Activated naive CD4-positive, alpha-beta T cell treated with Interleukin-2 at 50 U/mL for 16 hours (primary cell): ENCODE results near the gene ADH5.
"Not testable (repeated sequence)": the region's sequence is repeated elsewhere in the genome, so short reads cannot be mapped to it uniquely, and the experiment has no call there.

Experiments
- DNase-seq: peaks from one replicate; pipeline ENCODE4 v3.0.0-alpha.2; 2020

The ADH5 gene

GRCh38 chr4:99082192-99082591 is 6.4 kb downstream of the ADH5 start:
- no peak for DNase-seq

GRCh38 chr4:99080869-99081268 is 7.7 kb downstream of the ADH5 start:
- not testable (repeated sequence) for DNase-seq

DNA sequence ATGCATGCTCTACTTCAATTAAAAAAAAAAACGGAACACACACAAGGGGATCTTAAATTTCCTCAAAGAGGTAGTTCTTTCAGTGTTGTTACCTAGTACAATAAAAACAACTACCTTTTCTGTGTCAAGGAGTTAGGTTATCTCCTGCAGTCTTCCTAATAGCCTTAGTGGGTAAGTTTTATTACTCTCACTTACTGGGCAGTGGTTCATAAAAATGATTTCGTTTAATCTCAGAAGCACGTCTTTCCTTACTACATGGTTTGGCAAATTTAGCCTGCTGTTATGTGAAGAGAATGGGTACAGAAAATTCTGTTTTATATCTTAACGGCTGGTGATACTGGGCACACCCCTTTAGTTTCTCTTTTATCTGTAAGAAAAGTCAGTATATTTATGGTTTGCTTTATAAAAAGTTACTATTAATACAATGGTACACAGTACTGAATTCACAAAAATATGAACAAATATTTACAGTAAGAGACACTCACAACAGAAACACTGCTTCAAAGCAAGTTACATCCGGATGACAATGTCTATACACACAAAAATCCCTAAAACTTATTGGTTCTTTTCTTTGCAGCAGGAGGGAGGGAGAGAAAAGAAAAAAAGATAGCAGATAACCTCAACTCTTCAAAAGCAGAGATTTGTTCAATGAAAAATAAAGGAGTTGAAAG is 8.8 kb downstream of the ADH5 start:
- DNase-seq: no peak

DNA sequence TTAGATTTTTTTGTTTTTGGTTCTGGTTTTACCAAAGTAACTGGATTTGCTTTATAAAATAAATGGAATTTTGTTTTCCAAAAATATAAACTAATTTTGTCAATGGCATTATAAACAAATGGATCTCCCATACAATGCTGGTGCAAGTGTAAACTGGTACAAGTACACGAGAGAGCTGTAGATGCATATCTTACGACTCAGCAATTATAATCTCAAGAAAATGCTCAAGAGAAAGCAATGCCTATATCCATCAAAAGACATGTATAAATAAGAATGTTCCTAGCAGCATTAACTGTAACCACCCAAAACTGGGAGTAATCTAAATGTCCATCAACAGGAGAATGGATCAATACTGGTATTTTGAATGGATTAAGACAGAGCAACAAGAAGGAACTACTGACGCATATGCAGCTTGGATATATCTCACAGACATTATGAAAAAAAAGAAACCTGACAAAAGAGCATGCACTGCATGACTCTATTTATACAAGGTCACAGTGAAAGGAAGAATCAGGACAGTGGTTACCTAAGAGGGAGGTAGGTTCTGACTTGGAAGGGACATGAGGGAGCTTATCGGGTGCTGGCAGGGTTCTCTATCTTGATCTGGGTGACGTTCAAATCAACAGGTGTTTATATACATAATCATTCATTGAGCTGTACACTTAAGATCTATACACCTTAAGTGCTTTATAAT is 9.5 kb downstream of the ADH5 start:
- no peak for DNase-seq

DNA sequence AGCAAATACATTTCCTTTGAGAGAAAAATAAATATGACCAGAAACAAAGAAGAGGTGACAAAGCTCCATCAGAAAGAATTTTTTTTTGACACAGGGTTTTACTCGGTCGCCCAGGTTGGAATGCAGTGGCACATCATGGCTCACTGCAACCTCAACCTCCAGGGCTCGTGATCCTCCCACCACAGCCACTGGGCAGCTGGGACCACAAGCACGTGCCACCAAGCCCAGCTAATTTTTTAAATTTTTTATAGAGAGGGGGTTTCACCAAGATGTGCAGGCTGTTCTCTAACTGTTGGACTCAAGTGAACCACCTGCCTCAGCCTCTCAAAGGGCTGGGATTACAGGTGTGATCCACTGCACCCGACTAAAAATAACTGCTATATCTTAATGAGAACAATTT is 10.3 kb downstream of the ADH5 start:
- DNase-seq: no peak

GRCh38 chr4:99077177-99077576 is 11.4 kb downstream of the ADH5 start:
- no peak for DNase-seq

GRCh38 chr4:99076292-99076976 is 12.2 kb downstream of the ADH5 start:
- DNase-seq: no peak

- DNase-seq: no peak
Measured at GRCh38 chr4:99074816-99075215, 13.8 kb downstream of the ADH5 start.

DNA sequence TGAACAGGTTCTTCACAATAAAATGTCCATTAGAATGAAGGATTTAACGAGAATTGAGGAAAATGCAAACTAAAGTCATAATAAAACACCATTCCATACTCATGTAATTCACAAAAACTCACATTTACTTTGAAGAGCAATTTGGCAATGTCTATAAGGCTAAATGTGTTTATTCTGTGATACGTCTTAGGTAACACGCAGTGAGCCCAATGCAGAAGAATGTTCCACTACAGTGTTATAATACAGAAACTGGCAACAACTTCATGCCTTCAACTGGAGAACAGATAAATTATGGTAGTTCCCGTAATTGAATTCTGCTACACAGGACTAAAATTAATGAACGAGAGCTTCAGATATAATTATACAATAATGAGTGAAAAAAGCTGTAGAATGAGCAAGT is 17.4 kb downstream of the ADH5 start:
- DNase-seq: no peak

GRCh38 chr4:99067617-99068016 is 21.0 kb downstream of the ADH5 start:
- no peak for DNase-seq

DNA sequence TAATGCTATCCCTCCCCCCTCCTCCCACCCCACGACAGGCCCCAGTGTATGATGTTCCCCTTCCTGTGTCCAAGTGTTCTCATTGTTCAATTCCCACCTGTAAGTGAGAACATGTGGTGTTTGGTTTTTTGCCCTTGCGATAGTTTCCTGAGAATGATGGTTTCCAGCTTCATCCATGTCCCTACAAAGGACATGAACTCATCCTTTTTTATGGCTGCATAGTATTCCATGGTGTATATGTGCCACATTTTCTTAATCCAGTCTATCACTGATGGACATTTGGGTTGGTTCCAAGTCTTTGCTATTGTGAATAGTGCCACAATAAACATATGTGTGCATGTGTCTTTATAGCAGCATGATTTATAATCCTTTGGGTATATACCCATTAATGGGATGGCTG is 23.1 kb downstream of the ADH5 start:
- DNase-seq: not testable (repeated sequence)

GRCh38 chr4:99062120-99062519 is 26.5 kb downstream of the ADH5 start:
- DNase-seq: no peak

- no peak for DNase-seq
Measured at GRCh38 chr4:99061048-99061700, 27.4 kb downstream of the ADH5 start.

- no peak for DNase-seq
Measured at GRCh38 chr4:99059550-99059949, 29.0 kb downstream of the ADH5 start.

- no peak for DNase-seq
Measured at GRCh38 chr4:99058228-99058627, 30.4 kb downstream of the ADH5 start.

DNA sequence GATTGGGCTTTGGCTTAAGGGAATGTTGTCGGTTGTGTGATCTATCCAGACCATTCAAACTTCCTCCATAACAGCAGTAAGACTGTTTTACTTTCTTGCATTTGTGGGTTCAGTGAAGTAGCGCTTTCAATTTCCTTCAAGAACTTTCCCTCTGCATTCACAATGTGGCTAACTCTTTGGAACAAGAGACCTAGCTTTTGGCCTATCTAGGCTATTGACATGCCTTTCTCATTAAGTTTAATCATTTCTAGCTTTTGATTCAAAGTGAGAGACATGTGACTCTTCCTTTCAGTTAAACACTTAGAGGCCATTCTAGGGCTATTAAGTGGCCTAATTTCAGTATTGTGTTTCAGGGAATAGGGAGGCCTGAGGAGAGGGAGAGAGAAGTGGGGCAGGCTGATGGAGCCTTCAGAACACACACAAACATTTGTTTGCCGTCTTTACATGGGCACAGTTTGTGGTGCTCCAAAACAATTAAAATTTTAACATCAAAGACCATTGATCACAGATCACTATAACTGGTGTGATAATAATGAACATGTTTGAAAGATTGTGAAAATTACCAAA is 34.1 kb downstream of the ADH5 start:
- no peak for DNase-seq

GRCh38 chr4:99052902-99053301 is 35.7 kb downstream of the ADH5 start:
- DNase-seq: no peak

GRCh38 chr4:99047710-99048109 is 40.9 kb downstream of the ADH5 start:
- no peak for DNase-seq

DNA sequence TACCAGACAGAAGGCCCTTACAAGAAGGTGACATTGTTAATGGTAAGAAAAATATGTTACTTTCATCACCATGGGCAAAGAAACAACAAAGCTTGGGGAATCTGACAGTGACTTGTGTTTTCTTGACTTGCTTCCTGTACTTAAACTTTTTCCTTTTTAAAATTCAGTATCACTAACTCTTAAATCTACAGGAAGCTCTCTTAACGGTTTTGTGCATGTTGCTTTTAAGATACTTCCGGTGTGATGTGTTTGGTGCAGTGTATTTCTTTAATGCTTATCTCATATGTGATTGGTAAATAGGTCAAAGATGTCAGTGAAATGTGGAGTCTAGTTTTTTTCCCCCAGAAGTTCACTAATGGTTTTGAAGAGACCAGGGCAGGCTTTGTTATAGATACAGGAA is 45.2 kb downstream of the ADH5 start:
- no peak for DNase-seq

GRCh38 chr4:99038213-99038612 is 50.4 kb downstream of the ADH5 start:
- no peak for DNase-seq

GRCh38 chr4:99033956-99034355 is 54.6 kb downstream of the ADH5 start:
- no peak for DNase-seq

- DNase-seq: no peak
Measured at GRCh38 chr4:99029852-99030251, 58.7 kb downstream of the ADH5 start.

DNA sequence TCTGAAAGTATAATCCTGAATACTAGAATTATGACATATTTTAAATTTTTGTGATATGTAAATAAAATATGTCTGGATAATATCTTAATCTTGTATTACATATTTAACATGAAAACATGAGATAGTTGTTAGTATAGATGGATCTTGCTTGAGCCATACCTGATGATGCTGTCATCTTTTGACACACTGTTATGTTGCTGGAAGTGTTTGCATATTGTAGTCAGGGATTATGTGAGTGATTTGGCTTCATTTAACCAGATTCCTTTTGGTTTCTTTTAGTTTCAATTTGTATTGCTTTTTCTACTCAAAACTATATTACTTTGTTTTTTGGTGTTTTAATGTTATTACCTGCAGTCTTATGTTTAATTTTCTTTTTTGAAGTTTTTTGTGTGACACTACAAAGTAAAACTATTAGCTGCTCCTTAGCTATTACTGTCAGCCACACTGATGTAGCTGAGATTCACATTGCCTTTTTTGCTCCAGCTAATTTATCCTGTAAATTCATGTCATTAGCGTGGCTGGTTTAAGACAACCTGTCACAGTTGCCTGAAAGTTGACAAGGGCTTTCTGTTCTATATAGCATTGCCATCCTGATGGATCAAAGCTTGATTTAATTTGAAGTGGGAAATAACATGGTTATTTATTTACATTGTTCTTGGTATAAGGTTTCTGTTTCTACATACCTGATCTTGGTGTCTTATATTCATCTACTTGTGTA is 59.4 kb downstream of the ADH5 start:
- no peak for DNase-seq
